GM10847 (cell line): ENCODE data around the gene SH2B3.
A peak's percentile ranks its signal among the peaks of the same experiment; 100 is the strongest.

Experiments
- POLR2A ChIP-seq: IDR thresholded peaks from 2 replicates; pipeline ENCODE4 v1.6.1; 2011; ENCODE audit not compliant: insufficient read length; ENCODE audit errors: extremely low read depth

Gene SH2B3

DNA sequence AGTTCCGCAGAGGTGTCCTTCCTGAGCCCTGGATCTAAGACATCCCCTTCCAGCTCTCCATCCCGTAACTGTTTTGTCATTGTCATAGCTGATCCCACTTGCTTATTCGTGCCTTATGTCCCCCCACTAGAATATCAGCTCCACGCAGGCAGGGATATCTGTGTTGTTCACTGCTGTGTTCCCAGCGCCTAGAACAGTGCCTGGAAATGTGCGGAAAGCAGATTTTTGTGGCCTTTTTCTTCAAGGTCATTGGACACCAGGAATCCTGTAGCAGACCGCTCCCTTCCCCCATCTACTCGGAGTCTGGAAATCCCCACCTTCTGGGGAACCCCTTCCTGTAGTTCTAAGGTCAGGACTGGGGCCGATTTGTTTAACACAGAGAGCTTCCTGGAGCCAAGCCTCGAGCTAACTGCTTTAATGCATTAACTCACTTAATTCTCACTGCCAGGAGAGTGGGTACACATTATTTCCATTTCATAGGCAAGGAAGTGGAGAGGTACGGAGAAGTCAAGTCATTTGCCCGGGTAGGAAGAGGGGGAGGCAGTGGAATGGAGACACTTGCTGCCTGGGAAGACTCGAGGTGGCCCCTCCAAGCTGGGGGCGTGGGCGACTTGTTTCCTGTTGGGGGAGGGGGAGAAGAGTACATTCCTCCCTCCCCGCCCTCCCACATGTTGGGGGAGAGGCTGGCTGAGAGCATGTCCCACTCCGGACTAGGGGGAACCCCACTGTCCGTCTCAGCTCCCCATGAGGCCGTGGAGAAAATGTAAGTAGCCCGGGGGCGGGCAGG is 1.2 kb upstream of the SH2B3 start:
- no peak for TF ChIP-seq POLR2A

DNA sequence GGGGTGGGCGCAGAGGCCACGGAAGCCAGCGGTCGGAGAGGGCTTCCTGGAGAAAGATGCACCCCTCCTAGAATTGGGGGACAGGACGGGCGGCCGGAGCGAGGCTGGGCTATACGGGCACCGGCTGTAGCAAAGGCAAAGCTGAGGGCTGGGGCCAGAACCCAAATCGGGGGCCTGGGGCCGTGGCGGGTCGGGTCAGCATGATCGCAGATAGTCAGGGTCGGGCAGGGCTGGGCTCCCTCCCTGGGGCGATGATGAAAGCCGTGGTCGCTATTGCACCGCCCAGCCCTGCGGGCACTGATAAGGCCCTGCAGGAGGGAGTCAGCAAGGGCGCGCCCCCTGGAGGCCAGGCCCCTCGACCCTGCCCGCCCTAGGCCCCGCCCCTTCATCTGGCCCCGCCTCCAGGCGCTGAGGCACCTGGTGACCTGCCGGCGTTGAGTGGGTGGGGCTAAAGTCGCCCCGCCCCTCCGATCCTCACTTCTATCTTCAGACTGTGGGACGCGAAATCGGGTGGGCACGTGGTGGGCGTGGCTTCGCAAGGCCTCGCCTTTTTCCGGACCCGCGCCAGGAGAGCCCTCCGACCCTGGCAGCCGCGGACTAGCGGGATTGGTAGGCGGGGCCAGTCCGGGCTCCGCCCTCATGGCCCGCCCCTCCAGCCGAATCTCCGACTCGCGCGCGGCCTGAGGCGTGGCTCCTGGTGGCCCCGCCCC is 419 bp upstream of the SH2B3 start:
- TF ChIP-seq POLR2A = peak; percentile 21

DNA sequence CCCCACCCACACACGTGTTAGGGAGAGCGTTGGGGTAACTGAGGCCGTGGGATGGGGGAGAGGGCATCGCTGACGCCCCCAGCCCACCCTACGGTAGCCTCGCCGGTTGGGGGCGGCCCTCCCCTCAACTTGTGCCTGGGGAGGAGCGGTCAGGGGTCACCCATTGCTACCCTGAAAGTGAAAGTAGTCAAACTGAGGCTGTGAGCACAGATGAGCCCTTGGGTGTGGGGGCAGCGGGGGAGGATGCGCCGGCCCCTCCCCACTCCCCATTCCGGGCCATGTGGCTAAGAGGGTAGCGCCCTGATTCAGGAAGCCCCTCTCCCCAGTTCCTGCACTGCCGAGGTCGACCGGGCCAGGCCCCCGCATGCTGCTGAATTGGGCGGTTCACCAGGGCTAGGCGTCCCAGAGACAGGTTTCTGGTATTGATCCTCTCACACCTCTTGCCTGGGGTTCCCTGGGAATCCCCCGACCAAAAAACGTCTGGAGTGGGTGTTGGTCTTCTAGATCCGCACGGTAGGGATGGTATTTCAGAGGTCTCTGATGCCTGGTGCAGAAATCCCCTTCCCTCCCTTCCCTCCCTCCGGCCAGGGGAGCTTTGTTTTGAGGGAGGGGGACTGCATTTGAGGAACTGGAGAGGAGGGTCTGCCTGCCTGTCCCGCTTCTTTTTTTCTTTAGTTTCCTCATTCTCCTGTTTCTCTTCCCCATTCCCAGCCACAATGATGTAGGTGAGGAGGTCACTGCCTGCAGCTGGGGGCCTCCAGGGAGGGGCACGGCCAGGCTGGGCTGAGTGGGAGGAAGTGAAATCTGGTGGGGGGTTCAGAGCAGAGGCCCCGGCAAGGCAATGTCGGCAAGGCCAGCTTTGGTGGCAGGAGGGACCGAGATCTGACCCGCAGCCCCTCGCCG is 1.0 kb downstream of the SH2B3 start:
- peak; percentile 25 for TF ChIP-seq POLR2A

DNA sequence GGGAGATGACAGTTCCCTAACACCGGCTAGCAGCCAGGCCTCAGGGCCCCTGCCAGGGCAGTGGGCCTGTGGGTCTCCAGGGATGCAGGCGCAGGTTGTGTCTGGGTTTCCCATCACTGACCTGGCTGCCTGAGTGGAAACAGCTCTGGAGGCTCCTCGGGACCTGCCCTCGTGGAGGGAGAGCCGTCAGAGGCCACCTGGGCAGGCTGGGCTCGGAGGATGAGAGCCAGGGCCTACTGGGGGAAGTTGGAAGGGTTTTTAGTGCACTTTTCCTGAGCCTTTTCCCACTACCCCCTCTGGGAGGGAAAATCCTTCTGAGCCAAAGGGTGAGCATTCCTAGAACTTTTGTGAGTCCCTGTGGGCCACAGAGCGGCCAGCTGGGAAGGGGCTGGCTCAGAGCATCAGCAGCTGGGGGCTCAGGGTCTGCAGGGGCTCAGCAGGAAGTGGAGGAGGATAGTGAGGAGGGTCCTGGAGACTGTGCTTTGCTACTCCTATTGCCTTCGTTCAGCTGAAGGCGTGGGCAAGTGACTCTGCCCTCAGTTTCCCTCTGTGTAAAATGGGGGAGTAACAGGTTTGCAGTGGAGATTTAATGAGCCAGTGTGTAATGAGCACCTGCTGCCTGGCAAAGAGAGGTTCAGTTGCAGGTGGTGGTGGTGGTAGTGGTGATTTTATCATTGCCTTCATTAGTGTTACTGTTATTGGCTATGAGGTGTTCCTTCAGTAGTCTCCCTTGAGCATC is 1.8 kb downstream of the SH2B3 start:
- no peak for TF ChIP-seq POLR2A

DNA sequence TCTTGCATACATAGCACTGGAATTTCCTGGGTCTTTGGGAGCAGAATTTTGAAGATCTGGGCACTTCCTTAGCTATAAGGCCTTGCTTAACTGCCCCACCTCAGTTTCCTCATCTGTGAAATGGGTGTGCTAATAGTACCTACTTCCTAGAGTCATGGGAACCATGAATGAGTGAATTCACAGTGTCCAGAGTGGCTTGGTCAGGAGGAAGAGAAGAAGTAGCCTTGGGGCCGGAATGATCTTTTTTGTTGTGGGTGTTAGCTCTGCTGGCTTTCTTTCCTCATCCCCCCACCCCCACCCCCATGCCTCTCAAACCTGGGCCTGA is 2.4 kb downstream of the SH2B3 start:
- TF ChIP-seq POLR2A = no peak

DNA sequence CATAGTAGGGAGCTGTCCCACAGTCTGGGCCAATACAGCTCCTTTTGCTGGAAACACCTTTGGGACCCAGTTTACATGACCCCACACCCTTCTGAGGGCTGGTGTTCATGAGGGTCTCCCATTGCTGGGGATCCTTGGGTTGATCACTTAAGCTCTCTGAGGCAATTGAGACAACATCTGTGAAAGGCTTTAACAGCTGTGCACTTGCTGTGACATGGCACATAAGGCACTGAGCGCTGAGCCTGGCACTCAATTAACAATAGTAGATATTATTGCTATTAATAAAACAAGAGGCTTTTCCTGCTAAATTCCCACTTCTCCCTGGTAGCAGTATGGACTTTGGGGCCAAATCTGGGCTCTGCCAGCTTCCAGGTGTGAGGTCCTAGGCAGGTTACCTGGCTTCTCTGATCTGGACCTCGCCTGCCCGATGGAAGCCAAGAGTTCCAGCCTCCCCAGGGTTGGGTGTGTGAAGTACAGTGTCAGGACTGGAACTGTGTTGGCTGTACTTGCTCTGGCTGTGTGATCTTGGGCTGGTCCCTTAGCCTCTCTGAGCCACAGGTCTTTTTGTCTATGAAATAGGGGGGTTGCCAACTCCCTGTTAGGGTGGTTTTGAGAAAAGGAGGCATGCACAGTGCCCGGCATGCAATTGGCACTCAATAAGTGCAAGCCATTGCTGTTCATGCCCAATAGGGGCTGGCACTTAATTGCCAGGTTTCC is 3.1 kb downstream of the SH2B3 start:
- TF ChIP-seq POLR2A = no peak

DNA sequence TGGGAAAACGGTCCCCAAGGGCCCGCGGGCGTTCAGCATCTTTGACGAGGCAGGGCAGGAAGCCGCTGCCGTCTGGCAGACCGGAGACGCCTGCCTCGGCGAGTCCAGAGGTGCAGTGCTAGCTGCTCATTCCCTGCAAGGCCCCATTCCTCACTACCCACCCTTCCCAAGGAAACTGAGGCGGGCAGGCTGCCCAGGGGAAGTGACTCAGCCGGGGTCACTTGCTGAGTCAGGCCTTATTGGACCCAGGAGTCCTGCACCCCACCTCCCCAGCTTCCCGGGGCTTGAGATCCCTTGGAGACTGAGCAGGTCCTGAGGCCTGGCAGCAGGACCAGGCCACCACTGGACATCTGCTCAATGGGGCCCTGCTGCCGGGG is 3.7 kb downstream of the SH2B3 start:
- no peak for TF ChIP-seq POLR2A

DNA sequence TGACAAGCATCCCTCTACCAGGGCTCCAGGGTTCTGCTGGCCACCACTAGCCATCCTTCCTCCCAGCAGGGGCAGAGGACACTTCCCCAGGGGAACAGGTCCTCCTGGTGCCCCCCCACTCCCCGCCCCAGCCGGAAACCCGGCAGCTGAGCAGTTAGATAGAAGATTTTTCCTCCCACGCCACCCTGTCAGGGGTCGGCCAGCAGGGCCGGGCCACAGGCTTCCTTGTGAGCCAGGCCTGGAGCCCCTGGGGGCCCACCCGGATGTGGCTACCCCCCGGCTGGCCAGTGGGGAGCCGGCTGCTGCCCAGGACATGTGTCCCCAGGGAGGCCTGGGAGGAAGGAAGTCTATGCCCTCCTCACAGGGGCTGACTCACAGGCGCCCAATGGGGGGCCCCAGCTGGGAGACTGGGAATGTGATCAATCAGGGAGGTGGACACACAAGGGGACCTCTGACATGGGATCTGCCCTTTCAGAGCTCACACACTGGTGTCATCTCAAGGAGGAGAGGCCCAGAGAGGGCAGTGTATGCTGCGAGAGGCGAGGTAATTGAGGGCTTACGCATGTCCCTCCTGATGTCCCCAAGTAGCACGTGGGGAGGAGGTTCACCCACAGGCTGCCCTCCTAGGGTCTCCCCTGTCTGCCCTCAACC is 4.2 kb downstream of the SH2B3 start:
- no peak for TF ChIP-seq POLR2A

DNA sequence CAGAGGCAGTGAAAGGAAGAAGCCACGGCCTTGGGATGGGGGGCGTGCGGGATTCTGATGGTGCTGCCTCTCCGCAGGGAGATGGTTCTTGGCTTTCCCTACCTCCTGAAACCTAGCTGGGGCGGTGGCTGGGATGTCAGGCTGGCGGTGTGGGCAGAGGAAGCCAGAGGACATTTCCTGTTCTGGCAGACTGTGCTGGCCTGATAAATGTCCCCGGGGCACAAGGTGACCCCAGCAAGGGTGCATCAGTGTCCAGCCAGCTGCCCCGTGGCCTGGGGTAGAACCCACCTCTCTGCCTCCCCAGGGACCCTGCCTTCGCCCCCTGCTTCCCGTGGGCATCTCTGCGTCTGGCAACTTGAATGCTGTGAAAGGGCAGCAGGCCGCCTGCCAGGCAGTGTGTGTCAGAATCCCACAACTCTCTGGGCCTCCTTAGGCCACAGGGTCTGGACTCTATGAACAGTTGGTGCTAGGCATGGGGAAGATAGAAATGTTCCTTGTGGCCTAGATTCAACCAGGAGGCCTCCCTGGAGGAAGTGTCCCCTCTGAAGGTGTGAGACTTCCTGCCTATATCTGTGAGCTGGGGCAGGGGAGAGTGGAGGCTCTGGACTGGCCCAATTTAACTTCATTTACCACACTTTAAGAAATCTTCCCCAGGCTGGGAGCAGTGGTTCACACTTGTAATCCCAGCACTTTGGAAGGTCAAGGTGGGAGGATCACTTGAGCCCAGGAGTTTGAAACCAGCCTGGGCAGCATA is 4.9 kb downstream of the SH2B3 start:
- TF ChIP-seq POLR2A = no peak

DNA sequence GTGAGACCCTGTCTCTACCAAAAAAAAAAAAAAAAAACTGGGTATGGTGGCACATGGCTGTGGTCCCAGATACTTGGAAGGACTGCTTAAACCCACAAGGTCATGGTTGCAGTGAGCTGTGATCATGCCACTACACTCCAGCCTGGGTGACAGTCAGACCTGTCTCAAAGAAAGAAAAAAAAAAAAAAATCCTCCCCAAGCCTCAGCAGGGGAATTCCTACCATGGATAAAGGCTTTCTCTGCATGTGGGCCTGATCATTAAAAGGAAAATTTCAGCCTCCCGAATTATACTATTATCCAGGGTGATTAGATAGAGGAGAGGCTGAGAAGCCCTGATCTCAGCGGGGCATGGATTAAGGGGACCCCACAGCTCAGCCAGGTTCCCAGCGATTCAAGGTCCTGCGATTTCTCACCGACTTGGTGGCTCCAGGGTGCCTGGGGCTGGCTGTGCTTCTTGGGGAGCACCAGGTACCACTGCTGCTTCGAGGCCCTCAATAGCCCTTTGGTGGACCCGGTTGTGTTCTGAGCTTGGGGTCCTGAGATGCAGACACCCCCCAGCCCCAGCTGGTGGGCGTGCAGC is 5.6 kb downstream of the SH2B3 start:
- TF ChIP-seq POLR2A = no peak

DNA sequence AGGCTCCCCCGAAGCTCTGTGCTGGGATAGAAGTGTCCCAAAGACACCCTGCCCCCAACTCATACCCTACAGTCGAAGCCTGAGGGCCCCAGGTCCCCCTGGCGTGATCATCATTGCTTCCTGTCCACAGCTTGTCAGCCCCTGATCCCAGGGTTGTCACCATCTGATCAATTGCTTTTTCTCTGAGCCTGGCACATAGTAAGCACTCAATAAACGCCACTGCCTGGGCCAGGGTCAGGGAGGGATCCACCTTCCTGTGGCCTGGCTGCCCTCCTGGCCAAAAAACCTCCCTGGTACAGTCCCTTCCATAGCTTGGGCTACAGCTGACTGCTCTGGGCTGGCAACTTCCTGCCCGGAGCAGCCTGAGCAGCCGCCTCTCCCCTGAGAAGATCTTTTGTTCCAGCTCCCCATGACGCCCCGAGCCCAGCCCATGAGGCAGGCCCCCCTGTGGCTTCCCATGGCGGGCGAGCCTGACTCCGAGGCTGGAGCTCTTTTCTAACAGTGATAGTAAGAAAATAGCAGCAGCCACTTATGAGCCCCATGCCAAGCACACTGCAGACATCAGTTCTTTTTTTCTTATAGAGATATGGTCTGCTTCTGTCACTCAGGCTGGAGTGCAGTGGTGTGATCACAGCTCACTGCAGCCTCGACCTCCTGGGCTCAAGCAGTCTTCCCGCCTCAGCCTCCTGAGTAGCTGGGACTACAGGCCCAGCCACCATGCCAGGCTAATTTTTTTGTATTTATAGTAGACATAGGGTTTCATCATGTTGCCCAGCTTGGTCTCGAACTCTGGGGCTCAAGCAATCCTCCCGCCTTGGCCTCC is 6.5 kb downstream of the SH2B3 start:
- TF ChIP-seq POLR2A = no peak

DNA sequence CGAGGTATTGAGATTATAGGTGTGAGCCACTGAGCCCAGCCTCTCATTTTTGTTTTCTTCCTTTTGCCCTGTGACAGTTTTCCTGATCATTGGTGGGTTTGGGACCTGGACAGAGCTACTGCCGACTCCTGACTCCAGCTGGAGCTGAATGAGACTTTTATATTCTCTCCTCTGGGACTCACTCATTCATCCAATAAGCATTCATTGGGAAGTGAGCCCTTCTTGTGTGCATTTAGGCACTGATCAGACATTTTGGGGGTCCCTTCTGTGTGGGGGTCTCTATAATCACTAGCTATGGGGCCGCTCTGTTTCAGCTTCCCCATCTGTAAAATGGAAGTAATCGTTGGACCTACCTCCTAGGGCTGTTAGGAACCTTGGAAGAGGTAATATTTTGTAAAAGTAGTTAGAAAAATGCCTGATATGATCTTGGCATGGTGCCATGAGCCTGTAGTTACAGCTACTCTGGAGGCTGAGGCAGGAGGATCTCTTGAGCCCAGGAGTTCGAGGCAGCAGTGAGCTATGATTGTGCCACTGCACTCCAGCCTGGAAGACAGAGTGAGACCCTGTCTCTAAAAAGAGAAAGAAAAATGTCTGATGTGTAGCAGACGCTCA is 7.2 kb downstream of the SH2B3 start:
- TF ChIP-seq POLR2A = no peak
